GM23338 (cell line): ENCODE results near the gene PRKAG1. TPM values are rescaled to one million over a fixed set of nuclear protein-coding genes. Genes with fewer than 3 reads are reported as not detected.

Source experiments
- ATAC-seq: fragments of 200-7000 bp; cut with Tn5 transposase; 3 replicates; pipeline ENCODE4 v1.9.1; 2020
- DNase-seq: peaks from one replicate; pipeline ENCODE4 v3.0.0-alpha.2; 2015; ENCODE audit warnings: low spot score
- H2AFZ ChIP-seq: fragments of 200-600 bp; sonication (generic); 2 replicates; pipeline ENCODE4 v1.8.0; 2016; ENCODE audit warnings: antibody characterized with exemption, mild to moderate bottlenecking, moderate library complexity
- H3F3A ChIP-seq: fragments of 200-600 bp; sonication (generic); replicated peaks from 2 replicates; pipeline ENCODE4 v1.8.0; 2017; ENCODE audit warnings: antibody characterized with exemption, mixed run types, low read depth
- H3K27ac ChIP-seq: fragments of 200-600 bp; sonication (generic); 2 replicates; pipeline ENCODE4 v1.6.1; 2016; ENCODE audit warnings: low read depth
- H3K27me3 ChIP-seq: fragments of 200-600 bp; sonication (generic); 2 replicates; pipeline ENCODE4 v1.8.0; 2016; ENCODE audit warnings: mild to moderate bottlenecking, mixed run types, moderate library complexity; ENCODE audit not compliant: insufficient read depth
- H3K36me3 ChIP-seq: fragments of 200-600 bp; sonication (generic); 2 replicates; pipeline ENCODE4 v1.8.0; 2016; ENCODE audit warnings: mild to moderate bottlenecking; ENCODE audit not compliant: insufficient read depth
- H3K4me1 ChIP-seq: fragments of 200-600 bp; sonication (generic); 2 replicates; pipeline ENCODE4 v1.8.0; 2016; ENCODE audit warnings: mild to moderate bottlenecking, moderate library complexity; ENCODE audit not compliant: insufficient read depth
- H3K4me2 ChIP-seq: fragments of 200-600 bp; sonication (generic); 2 replicates; pipeline ENCODE4 v1.7.1; 2017; ENCODE audit warnings: mixed run types
- H3K4me3 ChIP-seq: fragments of 200-600 bp; sonication (generic); 2 replicates; pipeline ENCODE4 v1.6.1; 2016; ENCODE audit warnings: mixed run types
- H3K79me2 ChIP-seq: fragments of 200-600 bp; sonication (generic); replicated peaks from 2 replicates; pipeline ENCODE4 v1.8.0; 2017; ENCODE audit warnings: mild to moderate bottlenecking; ENCODE audit not compliant: insufficient read depth
- H3K9me2 ChIP-seq: fragments of 200-600 bp; sonication (generic); 2 replicates; pipeline ENCODE4 v1.8.0; 2017; ENCODE audit not compliant: insufficient read depth
- H4K20me1 ChIP-seq: fragments of 200-600 bp; sonication (generic); replicated peaks from 2 replicates; pipeline ENCODE4 v1.8.0; 2017; ENCODE audit warnings: mild to moderate bottlenecking; ENCODE audit not compliant: insufficient read depth
- H3K27ac Mint-ChIP-seq: 2 replicates; pipeline ENCODE4 v1.8.0; 2020; ENCODE audit warnings: inconsistent platforms, mild to moderate bottlenecking, moderate library complexity, mixed read lengths
- H3K27me3 Mint-ChIP-seq: 3 replicates; pipeline ENCODE4 v1.8.0; 2022; ENCODE audit warnings: low read depth, mild to moderate bottlenecking, moderate library complexity, mixed read lengths, inconsistent platforms; ENCODE audit not compliant: insufficient read depth, poor library complexity
- H3K36me3 Mint-ChIP-seq: 3 replicates; pipeline ENCODE4 v1.8.0; 2021; ENCODE audit warnings: low read depth, mild to moderate bottlenecking, inconsistent platforms, moderate library complexity, mixed read lengths
- H3K4me1 Mint-ChIP-seq: 3 replicates; pipeline ENCODE4 v1.8.0; 2020; ENCODE audit warnings: mild to moderate bottlenecking, inconsistent platforms, mixed read lengths
- H3K4me3 Mint-ChIP-seq: 3 replicates; pipeline ENCODE4 v1.8.0; 2021; ENCODE audit warnings: moderate library complexity, mild to moderate bottlenecking, inconsistent platforms, mixed read lengths
- H3K9me3 Mint-ChIP-seq: 3 replicates; pipeline ENCODE4 v1.8.0; 2020; ENCODE audit warnings: moderate library complexity, mild to moderate bottlenecking, inconsistent platforms, mixed read lengths
- CREB1 ChIP-seq: fragments of 250-450 bp; sonication (Bioruptor Pico); IDR thresholded peaks from 2 replicates; pipeline ENCODE4 v1.5.0; 2020; ENCODE audit warnings: low read depth, mild to moderate bottlenecking, moderate library complexity
- EZH2 ChIP-seq: fragments of 200-600 bp; sonication (generic); IDR thresholded peaks from one replicate; pipeline ENCODE4 v1.8.0; 2017; ENCODE audit warnings: antibody characterized with exemption, mild to moderate bottlenecking, low read depth; ENCODE audit not compliant: unreplicated experiment
- EZH2phosphoT487 ChIP-seq: fragments of 200-600 bp; sonication (generic); IDR thresholded peaks from one replicate; pipeline ENCODE4 v1.8.1; 2018; ENCODE audit warnings: antibody characterized with exemption; ENCODE audit not compliant: unreplicated experiment
- JUNB ChIP-seq: IDR thresholded peaks from one replicate; pipeline ENCODE4 v1.6.1; 2016; ENCODE audit warnings: antibody characterized with exemption; ENCODE audit not compliant: unreplicated experiment
- NANOG ChIP-seq: IDR thresholded peaks from 2 replicates; pipeline ENCODE4 v1.6.1; 2016; ENCODE audit warnings: antibody characterized with exemption, borderline replicate concordance
- POLR2AphosphoS5 ChIP-seq: IDR thresholded peaks from 2 replicates; pipeline ENCODE4 v1.6.1; 2016; ENCODE audit warnings: antibody characterized with exemption, low read depth
- STAT1 ChIP-seq: IDR thresholded peaks from one replicate; pipeline ENCODE4 v1.6.1; 2016; ENCODE audit warnings: antibody characterized with exemption; ENCODE audit not compliant: unreplicated experiment
- ZNF114 ChIP-seq: fragments of 250-450 bp; sonication (Bioruptor Pico); IDR thresholded peaks from 2 replicates; pipeline ENCODE4 v1.5.0; 2020; ENCODE audit warnings: mild to moderate bottlenecking, moderate library complexity
- ZNF331 ChIP-seq: fragments of 250-450 bp; sonication (Bioruptor Pico); IDR thresholded peaks from 2 replicates; pipeline ENCODE4 v1.5.0; 2020; ENCODE audit warnings: low read depth, mild to moderate bottlenecking, moderate library complexity
- polyA plus RNA-seq: library from polyadenylated mRNA; unstranded; fragments of >200 nt; fragmentation: Nextera tagmentation; extraction: Ambion mirVana; gene quantifications from 2 replicates; pipeline ENCODE4 v1.2.1, GENCODE V29; 2016
- total RNA-seq: library from RNA; depleted of rRNA; stranded (reverse); fragments of >200 nt; shearing (Covaris generic); gene quantifications from 2 replicates; pipeline ENCODE4 v1.2.3, GENCODE V29; 2014
- TF ChIP-seq, protein P1 (sequence below): IDR thresholded peaks from one replicate; pipeline ENCODE4 v1.6.1; 2018; ENCODE audit warnings: antibody characterized with exemption; ENCODE audit not compliant: unreplicated experiment
- TF ChIP-seq, protein P2 (sequence below): IDR thresholded peaks from 2 replicates; pipeline ENCODE4 v1.6.1; 2016; ENCODE audit warnings: antibody characterized with exemption
- TF ChIP-seq, protein P3 (sequence below), 2 experiments: fragments of 200-600 bp in 1 of 2; sonication (generic) in 1 of 2; conservative IDR thresholded peaks; 2 replicates each; pipeline versions ENCODE4 v1.5.1 to v1.6.1; 2016 to 2017; ENCODE audit warnings: antibody characterized with exemption in 2 of 2, low read depth in 2 of 2, mild to moderate bottlenecking in 2 of 2, moderate library complexity in 1 of 2
- TF ChIP-seq, protein P4 (sequence below): fragments of 250-450 bp; sonication (Bioruptor Pico); IDR thresholded peaks from 2 replicates; pipeline ENCODE4 v1.5.0; 2020; ENCODE audit warnings: mild to moderate bottlenecking, moderate library complexity

Gene PRKAG1
- total and polyA plus RNA-seq, 2 experiments from 2014 or later = 19.9 to 35.4 TPM

DNA sequence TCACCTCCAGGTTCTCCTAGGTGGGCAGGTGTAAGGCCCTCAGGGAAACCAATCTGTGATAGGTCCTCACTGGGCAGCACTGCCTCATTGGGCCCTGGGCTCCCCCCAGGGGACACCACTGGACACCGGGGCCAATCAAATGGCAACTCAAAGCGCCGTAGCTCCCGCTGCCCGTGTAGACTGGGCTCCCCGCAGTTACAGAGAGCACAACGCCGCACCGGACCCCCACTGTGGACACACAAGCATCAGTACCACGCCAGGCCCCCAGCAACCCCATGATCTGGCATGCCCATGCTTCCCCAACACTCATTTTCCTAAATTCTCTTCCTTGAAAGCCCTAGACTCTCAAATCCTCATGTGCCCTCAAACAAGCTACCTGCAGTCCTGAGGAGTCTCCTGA lies 35.9 kb upstream of the PRKAG1 start (continued):
- TF ChIP-seq, protein P1, sequence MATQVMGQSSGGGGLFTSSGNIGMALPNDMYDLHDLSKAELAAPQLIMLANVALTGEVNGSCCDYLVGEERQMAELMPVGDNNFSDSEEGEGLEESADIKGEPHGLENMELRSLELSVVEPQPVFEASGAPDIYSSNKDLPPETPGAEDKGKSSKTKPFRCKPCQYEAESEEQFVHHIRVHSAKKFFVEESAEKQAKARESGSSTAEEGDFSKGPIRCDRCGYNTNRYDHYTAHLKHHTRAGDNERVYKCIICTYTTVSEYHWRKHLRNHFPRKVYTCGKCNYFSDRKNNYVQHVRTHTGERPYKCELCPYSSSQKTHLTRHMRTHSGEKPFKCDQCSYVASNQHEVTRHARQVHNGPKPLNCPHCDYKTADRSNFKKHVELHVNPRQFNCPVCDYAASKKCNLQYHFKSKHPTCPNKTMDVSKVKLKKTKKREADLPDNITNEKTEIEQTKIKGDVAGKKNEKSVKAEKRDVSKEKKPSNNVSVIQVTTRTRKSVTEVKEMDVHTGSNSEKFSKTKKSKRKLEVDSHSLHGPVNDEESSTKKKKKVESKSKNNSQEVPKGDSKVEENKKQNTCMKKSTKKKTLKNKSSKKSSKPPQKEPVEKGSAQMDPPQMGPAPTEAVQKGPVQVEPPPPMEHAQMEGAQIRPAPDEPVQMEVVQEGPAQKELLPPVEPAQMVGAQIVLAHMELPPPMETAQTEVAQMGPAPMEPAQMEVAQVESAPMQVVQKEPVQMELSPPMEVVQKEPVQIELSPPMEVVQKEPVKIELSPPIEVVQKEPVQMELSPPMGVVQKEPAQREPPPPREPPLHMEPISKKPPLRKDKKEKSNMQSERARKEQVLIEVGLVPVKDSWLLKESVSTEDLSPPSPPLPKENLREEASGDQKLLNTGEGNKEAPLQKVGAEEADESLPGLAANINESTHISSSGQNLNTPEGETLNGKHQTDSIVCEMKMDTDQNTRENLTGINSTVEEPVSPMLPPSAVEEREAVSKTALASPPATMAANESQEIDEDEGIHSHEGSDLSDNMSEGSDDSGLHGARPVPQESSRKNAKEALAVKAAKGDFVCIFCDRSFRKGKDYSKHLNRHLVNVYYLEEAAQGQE = no peak
- no peak for TF ChIP-seq CREB1 (CRISPR knock-in tag)
- no peak for TF ChIP-seq ZNF331 (CRISPR knock-in tag)
- no peak for TF ChIP-seq JUNB
- TF ChIP-seq, protein P2, sequence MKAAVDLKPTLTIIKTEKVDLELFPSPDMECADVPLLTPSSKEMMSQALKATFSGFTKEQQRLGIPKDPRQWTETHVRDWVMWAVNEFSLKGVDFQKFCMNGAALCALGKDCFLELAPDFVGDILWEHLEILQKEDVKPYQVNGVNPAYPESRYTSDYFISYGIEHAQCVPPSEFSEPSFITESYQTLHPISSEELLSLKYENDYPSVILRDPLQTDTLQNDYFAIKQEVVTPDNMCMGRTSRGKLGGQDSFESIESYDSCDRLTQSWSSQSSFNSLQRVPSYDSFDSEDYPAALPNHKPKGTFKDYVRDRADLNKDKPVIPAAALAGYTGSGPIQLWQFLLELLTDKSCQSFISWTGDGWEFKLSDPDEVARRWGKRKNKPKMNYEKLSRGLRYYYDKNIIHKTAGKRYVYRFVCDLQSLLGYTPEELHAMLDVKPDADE = no peak

DNA sequence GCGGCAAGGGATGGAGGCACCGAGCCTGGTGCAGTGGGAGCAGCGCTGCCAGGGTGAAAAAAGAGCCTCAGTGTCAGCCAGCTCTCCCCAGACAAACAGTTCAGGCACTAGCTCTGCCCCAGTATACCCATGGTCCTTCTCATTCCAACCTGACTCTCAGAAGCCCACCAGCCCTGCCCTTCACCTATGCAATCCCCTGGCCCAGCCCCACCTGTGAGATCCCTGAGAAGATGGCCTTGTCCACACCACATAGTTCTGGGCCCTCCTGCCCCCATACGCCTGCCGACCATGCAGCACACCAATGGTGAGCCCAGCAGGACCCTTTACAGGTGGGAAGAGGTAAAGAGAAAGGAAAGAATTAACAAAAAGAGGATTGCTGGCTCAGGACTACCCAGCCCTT lies 35.5 kb upstream of the PRKAG1 start:
- Mint-ChIP-seq H3K27ac (no peak overlapping the region), H3K9me3 (no peaks in the 10 kb centered on the region), H3K27me3 (peaks cover 15% of the 10 kb centered on the region), H3K36me3 (peaks cover 68% of the 10 kb centered on the region), H3K4me1 (peaks cover 41% of the 10 kb centered on the region), H3K4me3 (no peak overlapping the region)
- Histone ChIP-seq H3K27me3 (no peaks in the 10 kb centered on the region), H3K4me2 (no peak overlapping the region), H4K20me1 (peaks cover 64% of the 10 kb centered on the region), H3K27ac (no peak overlapping the region), H3F3A (no peaks in the 10 kb centered on the region), H3K4me1 (peaks cover 29% of the 10 kb centered on the region), H3K36me3 (peaks cover 20% of the 10 kb centered on the region; the same call in 1 of the 2 replicates), H3K79me2 (peaks cover 56% of the 10 kb centered on the region), H3K4me3 (no peak overlapping the region), H3K9me2 (no peaks in the 10 kb centered on the region), H2AFZ (no peak overlapping the region)
- DNase-seq = no peak
- TF ChIP-seq NANOG = no peak
- TF ChIP-seq, protein P3, sequence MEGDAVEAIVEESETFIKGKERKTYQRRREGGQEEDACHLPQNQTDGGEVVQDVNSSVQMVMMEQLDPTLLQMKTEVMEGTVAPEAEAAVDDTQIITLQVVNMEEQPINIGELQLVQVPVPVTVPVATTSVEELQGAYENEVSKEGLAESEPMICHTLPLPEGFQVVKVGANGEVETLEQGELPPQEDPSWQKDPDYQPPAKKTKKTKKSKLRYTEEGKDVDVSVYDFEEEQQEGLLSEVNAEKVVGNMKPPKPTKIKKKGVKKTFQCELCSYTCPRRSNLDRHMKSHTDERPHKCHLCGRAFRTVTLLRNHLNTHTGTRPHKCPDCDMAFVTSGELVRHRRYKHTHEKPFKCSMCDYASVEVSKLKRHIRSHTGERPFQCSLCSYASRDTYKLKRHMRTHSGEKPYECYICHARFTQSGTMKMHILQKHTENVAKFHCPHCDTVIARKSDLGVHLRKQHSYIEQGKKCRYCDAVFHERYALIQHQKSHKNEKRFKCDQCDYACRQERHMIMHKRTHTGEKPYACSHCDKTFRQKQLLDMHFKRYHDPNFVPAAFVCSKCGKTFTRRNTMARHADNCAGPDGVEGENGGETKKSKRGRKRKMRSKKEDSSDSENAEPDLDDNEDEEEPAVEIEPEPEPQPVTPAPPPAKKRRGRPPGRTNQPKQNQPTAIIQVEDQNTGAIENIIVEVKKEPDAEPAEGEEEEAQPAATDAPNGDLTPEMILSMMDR (conservative IDR thresholded peaks at IDR 0.05; ENCODE audit: low read depth in 2 of 2) = no peak
- TF ChIP-seq POLR2AphosphoS5 = no peak
- no peak for TF ChIP-seq STAT1
- TF ChIP-seq EZH2 = no peak
- no peak for TF ChIP-seq EZH2phosphoT487
- no peak for TF ChIP-seq CREB1 (CRISPR knock-in tag)
- TF ChIP-seq ZNF114 (CRISPR knock-in tag) = no peak
- TF ChIP-seq, protein P4, sequence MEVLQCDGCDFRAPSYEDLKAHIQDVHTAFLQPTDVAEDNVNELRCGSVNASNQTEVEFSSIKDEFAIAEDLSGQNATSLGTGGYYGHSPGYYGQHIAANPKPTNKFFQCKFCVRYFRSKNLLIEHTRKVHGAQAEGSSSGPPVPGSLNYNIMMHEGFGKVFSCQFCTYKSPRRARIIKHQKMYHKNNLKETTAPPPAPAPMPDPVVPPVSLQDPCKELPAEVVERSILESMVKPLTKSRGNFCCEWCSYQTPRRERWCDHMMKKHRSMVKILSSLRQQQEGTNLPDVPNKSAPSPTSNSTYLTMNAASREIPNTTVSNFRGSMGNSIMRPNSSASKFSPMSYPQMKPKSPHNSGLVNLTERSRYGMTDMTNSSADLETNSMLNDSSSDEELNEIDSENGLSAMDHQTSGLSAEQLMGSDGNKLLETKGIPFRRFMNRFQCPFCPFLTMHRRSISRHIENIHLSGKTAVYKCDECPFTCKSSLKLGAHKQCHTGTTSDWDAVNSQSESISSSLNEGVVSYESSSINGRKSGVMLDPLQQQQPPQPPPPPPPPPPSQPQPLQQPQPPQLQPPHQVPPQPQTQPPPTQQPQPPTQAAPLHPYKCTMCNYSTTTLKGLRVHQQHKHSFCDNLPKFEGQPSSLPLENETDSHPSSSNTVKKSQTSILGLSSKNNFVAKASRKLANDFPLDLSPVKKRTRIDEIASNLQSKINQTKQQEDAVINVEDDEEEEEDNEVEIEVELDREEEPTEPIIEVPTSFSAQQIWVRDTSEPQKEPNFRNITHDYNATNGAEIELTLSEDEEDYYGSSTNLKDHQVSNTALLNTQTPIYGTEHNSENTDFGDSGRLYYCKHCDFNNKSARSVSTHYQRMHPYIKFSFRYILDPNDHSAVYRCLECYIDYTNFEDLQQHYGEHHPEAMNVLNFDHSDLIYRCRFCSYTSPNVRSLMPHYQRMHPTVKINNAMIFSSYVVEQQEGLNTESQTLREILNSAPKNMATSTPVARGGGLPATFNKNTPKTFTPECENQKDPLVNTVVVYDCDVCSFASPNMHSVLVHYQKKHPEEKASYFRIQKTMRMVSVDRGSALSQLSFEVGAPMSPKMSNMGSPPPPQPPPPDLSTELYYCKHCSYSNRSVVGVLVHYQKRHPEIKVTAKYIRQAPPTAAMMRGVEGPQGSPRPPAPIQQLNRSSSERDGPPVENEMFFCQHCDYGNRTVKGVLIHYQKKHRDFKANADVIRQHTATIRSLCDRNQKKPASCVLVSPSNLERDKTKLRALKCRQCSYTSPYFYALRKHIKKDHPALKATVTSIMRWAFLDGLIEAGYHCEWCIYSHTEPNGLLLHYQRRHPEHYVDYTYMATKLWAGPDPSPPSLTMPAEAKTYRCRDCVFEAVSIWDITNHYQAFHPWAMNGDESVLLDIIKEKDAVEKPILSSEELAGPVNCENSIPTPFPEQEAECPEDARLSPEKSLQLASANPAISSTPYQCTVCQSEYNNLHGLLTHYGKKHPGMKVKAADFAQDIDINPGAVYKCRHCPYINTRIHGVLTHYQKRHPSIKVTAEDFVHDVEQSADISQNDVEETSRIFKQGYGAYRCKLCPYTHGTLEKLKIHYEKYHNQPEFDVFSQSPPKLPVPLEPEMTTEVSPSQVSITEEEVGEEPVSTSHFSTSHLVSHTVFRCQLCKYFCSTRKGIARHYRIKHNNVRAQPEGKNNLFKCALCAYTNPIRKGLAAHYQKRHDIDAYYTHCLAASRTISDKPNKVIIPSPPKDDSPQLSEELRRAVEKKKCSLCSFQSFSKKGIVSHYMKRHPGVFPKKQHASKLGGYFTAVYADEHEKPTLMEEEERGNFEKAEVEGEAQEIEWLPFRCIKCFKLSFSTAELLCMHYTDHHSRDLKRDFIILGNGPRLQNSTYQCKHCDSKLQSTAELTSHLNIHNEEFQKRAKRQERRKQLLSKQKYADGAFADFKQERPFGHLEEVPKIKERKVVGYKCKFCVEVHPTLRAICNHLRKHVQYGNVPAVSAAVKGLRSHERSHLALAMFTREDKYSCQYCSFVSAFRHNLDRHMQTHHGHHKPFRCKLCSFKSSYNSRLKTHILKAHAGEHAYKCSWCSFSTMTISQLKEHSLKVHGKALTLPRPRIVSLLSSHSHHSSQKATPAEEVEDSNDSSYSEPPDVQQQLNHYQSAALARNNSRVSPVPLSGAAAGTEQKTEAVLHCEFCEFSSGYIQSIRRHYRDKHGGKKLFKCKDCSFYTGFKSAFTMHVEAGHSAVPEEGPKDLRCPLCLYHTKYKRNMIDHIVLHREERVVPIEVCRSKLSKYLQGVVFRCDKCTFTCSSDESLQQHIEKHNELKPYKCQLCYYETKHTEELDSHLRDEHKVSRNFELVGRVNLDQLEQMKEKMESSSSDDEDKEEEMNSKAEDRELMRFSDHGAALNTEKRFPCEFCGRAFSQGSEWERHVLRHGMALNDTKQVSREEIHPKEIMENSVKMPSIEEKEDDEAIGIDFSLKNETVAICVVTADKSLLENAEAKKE (CRISPR knock-in tag) = no peak
- ATAC-seq = no peak
